Measurements from ENCODE around the gene CYB5A. TPM values are rescaled to one million over a fixed set of nuclear protein-coding genes. Genes with fewer than 3 reads are reported as not detected.

Gene CYB5A
- total and polyA plus RNA-seq, 12 donors: 40.4 to 121 (median 76.3) TPM

DNA sequence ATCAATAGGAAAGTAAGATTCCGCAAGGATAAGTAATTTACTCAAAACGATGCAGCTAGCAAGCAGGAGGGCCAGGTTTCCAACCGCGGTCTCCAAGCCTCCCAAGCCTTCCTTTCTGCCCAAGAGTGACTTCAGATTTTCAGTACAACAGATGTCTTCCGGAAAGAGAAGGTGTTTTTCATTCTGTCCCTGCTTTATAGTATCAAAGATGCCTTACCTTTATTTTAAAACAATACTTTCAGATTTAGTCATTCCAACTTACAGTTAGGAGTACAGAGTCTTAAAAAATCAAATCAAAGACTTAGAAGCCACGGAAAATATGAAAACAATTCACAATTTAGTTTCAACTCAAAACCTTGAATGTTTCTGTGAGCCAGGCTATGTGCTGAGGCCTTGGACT is 43.6 kb downstream of the CYB5A start:
- intact Hi-C loops (cut with DNase I): no loop called here
- TF ChIP-seq, protein P1, sequence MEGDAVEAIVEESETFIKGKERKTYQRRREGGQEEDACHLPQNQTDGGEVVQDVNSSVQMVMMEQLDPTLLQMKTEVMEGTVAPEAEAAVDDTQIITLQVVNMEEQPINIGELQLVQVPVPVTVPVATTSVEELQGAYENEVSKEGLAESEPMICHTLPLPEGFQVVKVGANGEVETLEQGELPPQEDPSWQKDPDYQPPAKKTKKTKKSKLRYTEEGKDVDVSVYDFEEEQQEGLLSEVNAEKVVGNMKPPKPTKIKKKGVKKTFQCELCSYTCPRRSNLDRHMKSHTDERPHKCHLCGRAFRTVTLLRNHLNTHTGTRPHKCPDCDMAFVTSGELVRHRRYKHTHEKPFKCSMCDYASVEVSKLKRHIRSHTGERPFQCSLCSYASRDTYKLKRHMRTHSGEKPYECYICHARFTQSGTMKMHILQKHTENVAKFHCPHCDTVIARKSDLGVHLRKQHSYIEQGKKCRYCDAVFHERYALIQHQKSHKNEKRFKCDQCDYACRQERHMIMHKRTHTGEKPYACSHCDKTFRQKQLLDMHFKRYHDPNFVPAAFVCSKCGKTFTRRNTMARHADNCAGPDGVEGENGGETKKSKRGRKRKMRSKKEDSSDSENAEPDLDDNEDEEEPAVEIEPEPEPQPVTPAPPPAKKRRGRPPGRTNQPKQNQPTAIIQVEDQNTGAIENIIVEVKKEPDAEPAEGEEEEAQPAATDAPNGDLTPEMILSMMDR (IDR thresholded peaks at IDR 0.05): no peak
- WGBS, 2 donors: 95 to 96% methylated on average over 6 of the region's 6 CpGs
- H3K36me3 ChIP-seq: peaks cover 0 to 20% (median 0%) of the 10 kb centered on the region in 9 donors
- peaks cover 0 to 35% (median 14%) of the 10 kb centered on the region in 9 donors for H3K4me1 ChIP-seq
- no peak for DNase-seq
- no peak overlapping the region for H3K4me3 ChIP-seq
- no peak overlapping the region for H3K27ac ChIP-seq
- ATAC-seq: no peak
- no peaks in the 10 kb centered on the region for H3K27me3 ChIP-seq
- no peaks in the 10 kb centered on the region for H3K9me3 ChIP-seq

DNA sequence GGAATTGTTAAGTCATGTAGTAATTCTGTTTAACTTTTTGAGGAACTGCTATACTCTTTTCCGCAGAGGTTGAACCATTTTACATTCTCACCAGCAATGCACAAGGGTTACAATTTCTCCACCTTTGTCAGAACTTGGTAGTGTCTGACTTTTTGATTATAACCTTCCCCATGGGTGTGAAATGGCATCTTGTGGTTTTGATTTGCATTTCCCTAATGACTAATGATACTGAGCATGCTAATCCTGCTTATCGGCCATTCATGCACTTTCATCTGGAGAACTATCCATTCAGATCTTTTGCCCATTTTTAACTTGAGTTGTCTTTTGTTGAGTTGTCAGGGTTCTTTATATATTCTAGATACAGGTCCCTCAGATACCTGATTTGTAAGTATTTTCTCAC is 47.2 kb downstream of the CYB5A start:
- intact Hi-C loops (cut with DNase I): loop anchor here in 6 of 10 donors (2.0 to 5.0 kb wide), 2 partner anchors 98 kb away; no protein-coding TSS in a partner anchor
- 90 to 94% methylated on average over 2 of the region's 2 CpGs for WGBS, 2 donors

DNA sequence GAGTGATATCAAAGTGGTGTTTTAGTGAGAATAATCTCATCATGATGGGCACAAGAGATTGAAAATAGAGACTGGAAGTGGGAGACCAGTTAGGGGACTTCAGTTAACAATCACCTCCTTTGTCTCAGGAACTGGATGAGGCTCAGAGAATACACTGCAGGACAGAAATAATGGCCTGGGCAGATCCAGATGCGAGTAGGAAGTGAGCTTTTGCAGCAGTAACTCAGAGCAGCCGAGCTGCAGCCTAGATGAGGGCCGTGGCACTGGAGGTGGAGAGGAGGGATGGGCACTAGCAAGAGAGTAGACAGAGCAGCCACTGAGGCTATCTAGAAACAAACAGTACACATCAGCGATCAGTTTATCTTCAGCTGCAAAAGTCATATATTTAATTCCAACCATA is 48.6 kb downstream of the CYB5A start:
- TF ChIP-seq, protein P1 (IDR thresholded peaks at IDR 0.05): no peak
- Histone ChIP-seq H3K4me1 (peaks cover 0 to 5% (median 0%) of the 10 kb centered on the region in 9 donors), H3K4me3 (no peak overlapping the region), H3K9me3 (no peaks in the 10 kb centered on the region), H3K27ac (no peak overlapping the region), H3K36me3 (no peaks in the 10 kb centered on the region), H3K27me3 (peaks cover 0 to 8% (median 0%) of the 10 kb centered on the region in 7 donors)
- intact Hi-C loops (cut with DNase I): loop anchor here in 8 of 10 donors (2.0 to 5.0 kb wide), 3 partner anchors 98 to 100 kb away; no protein-coding TSS in a partner anchor
- no peak for DNase-seq
- ATAC-seq: no peak
- WGBS, 2 donors: 70 to 75% methylated on average over 4 of the region's 4 CpGs

More for the DNA sequence above, 47.2 kb downstream of the CYB5A start:
- no peak for ATAC-seq
- TF ChIP-seq, protein P1 (IDR thresholded peaks at IDR 0.05): no peak
- no peaks in the 10 kb centered on the region for H3K27me3 ChIP-seq
- no peaks in the 10 kb centered on the region for H3K36me3 ChIP-seq
- H3K27ac ChIP-seq: no peak overlapping the region
- no peak overlapping the region for H3K4me3 ChIP-seq
- no peaks in the 10 kb centered on the region for H3K9me3 ChIP-seq
- H3K4me1 ChIP-seq: peaks cover 0 to 10% (median 0%) of the 10 kb centered on the region in 9 donors
- no peak for DNase-seq

DNA sequence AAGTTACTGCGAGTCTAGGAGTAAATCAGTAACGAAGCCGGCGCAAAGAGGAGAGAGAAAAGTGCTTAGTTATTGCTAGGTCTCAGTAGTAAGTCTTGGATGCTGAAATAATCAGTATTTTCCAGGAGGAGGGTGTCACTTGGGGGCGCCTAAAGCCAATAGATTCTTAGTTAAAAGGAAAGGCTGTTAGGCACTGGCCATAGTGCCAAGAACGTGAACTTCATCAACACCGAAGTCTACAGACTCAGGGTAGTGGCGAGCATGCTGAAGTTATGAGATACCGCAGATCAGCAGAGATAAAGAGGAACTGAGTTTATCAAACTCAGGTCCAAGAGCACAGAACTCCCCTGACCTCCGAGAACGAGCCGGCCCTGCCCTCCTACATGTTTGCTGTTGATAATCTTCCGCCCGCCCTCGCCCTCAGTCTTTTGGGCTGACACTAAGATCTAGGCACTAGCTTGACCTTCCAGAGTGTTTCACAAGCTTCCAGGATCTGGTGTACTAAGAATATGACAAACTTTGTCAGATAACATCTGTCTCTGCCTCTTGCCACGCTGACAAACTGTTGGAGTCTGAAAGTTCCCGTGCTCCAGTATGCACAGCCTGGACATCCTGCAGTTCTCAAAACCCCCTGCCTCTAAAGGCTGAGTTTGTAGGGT is 49.2 kb downstream of the CYB5A start:
- intact Hi-C loops (cut with DNase I): loop anchor here in 9 of 10 donors (1.0 to 5.0 kb wide), 5 partner anchors 89 to 100 kb away; no protein-coding TSS in a partner anchor
- H3K36me3 ChIP-seq: no peaks in the 10 kb centered on the region
- ATAC-seq: peak; percentile 64 to 88 (median 80)
- peaks cover 0 to 5% (median 0%) of the 10 kb centered on the region in 9 donors for H3K4me1 ChIP-seq
- 57 to 59% methylated on average over 17 of the region's 17 CpGs for WGBS, 2 donors
- no peaks in the 10 kb centered on the region for H3K9me3 ChIP-seq
- peak overlapping the region in 4 of 10 donors; percentile 0 to 30 (median 14) for H3K4me3 ChIP-seq
- TF ChIP-seq, protein P1 (IDR thresholded peaks at IDR 0.05): peak in 8 of 9 donors; percentile 10 to 63 (median 46)
- peak in 1 of 2 donors; percentile 27 for DNase-seq
- H3K27me3 ChIP-seq: peaks cover 0 to 8% (median 0%) of the 10 kb centered on the region in 7 donors
- H3K27ac ChIP-seq: no peak overlapping the region

Measured in heart right ventricle (tissue), 16 donors.